Endothelial cell of umbilical vein (primary cell): ENCODE data around the gene POLR2L.

Experiments used
- CTCF ChIP-seq, 2 donors: IDR thresholded peaks; 1 replicate in 1 of 2; 2 replicates in 1 of 2; pipeline ENCODE4 v1.5.1; 2011; ENCODE audit warnings: low read length in 2 of 2, mild to moderate bottlenecking in 2 of 2, moderate library complexity in 2 of 2, control low read depth in 1 of 2, inconsistent platforms in 1 of 2, low read depth in 1 of 2; ENCODE audit not compliant: insufficient read depth in 1 of 2; ENCODE audit errors: extremely low read depth in 1 of 2
- POLR2AphosphoS5 ChIP-seq: IDR thresholded peaks from 2 replicates; pipeline ENCODE4 v1.6.1; 2012; ENCODE audit warnings: low read depth, mild to moderate bottlenecking, control low read depth, low read length, moderate library complexity; ENCODE audit not compliant: insufficient read depth

GRCh38 chr11:811446-812245 lies 30.7 kb downstream of the POLR2L start:
- TF ChIP-seq CTCF (IDR thresholded peaks at IDR 0.05; ENCODE audit: extremely low read depth in 1 of 2, insufficient read depth in 1 of 2, low read depth in 1 of 2, low read length in 2 of 2) (peak in 1 of 2 donors; percentile 14), POLR2AphosphoS5 (no peak)
